Suprapubic skin (tissue), 4 donors: ENCODE measurements around the gene CFAP45. TPM values are rescaled to one million over a fixed set of nuclear protein-coding genes. Genes with fewer than 3 reads are reported as not detected.

Experiments
- DNase-seq, 2 donors: peaks; one replicate each; pipeline ENCODE4 v3.0.0-alpha.2; 2019; ENCODE audit warnings: low spot score in 2 of 2
- H3K27ac ChIP-seq: fragments of 200-600 bp; sonication (generic); one replicate; pipeline ENCODE4 v1.5.1; 2019
- H3K27me3 ChIP-seq: fragments of 200-600 bp; sonication (generic); one replicate; pipeline ENCODE4 v1.5.1; 2019
- H3K36me3 ChIP-seq: fragments of 200-600 bp; sonication (generic); one replicate; pipeline ENCODE4 v1.5.1; 2019
- H3K4me1 ChIP-seq: fragments of 200-600 bp; sonication (generic); one replicate; pipeline ENCODE4 v1.5.1; 2019
- H3K4me3 ChIP-seq: fragments of 200-600 bp; sonication (generic); one replicate; pipeline ENCODE4 v1.5.1; 2019; ENCODE audit warnings: mild to moderate bottlenecking
- H3K9me3 ChIP-seq: fragments of 200-600 bp; sonication (generic); one replicate; pipeline ENCODE4 v1.5.1; 2019
- EP300 ChIP-seq: sonication (generic); formaldehyde crosslinking; IDR thresholded peaks from one replicate; pipeline ENCODE4 v1.6.1; 2017; ENCODE audit warnings: antibody characterized with exemption
- POLR2A ChIP-seq, 2 donors: fragments of 450-650 bp; IDR thresholded peaks; one replicate each; pipeline ENCODE4 v1.6.1; 2017; ENCODE audit warnings: antibody characterized with exemption in 2 of 2, mild to moderate bottlenecking in 2 of 2, moderate library complexity in 2 of 2
- POLR2AphosphoS5 ChIP-seq, 3 donors: sonication (generic); formaldehyde crosslinking; IDR thresholded peaks; one replicate each; pipeline ENCODE4 v1.6.1; 2017; ENCODE audit warnings: antibody characterized with exemption in 3 of 3
- WGBS: methylation state at CpG from one replicate; pipeline ENCODE4 v1.1.5; 2018; 5-methylcytosine and 5-hydroxymethylcytosine counted together
- total RNA-seq, 4 donors: library from RNA; depleted of rRNA; stranded (reverse); fragments of >200 nt; gene quantifications; one replicate each; pipeline ENCODE4 v1.1.0, GENCODE V29; 2016
- TF ChIP-seq, protein P1 (sequence below), 2 donors: fragments of 200-600 bp in 1 of 2; fragments of 450-650 bp in 1 of 2; sonication (generic) in 1 of 2; IDR thresholded peaks; one replicate each; pipeline ENCODE4 v1.5.1; 2016 to 2019; ENCODE audit warnings: antibody characterized with exemption in 2 of 2, mild to moderate bottlenecking in 1 of 2, moderate library complexity in 1 of 2

CFAP45 gene
- total RNA-seq, 4 donors from 2014 or later = 0.78 to 2.1 (median 1.6) TPM

DNA sequence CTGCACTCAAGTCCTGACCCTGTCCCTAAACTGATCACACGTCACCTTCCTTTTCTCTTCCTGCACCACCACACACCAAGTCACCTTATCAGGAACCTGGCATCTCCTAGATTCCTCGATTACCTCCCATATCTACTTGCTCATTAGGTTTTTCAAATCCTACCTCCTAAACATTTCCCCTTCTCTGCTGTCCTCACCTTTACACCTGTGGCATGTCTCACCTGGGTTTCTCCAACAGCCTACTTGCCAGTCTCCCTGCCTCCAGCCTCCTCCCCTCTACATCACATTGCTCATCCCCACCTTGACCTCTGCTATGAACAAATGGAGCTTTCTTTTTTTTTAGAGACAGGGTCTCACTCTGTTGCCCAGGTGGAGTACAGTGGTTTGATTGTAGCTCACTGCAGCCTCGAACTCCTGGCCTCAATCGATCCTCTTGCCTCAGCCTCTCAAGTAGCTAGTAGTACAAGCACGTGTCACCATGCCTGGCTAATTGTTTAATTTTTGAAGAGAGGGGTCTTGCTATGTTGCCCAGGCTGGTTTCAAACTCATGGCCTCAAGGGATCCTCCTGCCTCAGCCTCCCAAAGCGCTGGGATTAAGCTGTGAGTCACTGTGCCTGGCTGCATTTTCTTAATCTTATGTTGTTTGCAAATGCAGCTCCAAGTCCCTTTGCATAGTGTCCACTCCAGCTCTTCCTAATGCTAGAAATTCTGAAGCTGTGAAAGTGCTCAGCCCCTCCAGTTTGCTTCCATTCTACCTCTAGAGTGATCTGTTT is 39.1 kb upstream of the CFAP45 start:
- Histone ChIP-seq H3K9me3 (no peaks in the 10 kb centered on the region), H3K27me3 (peaks cover 10% of the 10 kb centered on the region), H3K27ac (peak overlapping the region; percentile 34), H3K4me3 (no peak overlapping the region), H3K4me1 (peaks cover 82% of the 10 kb centered on the region), H3K36me3 (peaks cover 3% of the 10 kb centered on the region)
- no peak for DNase-seq
- 58% methylated on average over 6 of the region's 6 CpGs for WGBS
- TF ChIP-seq, protein P1, sequence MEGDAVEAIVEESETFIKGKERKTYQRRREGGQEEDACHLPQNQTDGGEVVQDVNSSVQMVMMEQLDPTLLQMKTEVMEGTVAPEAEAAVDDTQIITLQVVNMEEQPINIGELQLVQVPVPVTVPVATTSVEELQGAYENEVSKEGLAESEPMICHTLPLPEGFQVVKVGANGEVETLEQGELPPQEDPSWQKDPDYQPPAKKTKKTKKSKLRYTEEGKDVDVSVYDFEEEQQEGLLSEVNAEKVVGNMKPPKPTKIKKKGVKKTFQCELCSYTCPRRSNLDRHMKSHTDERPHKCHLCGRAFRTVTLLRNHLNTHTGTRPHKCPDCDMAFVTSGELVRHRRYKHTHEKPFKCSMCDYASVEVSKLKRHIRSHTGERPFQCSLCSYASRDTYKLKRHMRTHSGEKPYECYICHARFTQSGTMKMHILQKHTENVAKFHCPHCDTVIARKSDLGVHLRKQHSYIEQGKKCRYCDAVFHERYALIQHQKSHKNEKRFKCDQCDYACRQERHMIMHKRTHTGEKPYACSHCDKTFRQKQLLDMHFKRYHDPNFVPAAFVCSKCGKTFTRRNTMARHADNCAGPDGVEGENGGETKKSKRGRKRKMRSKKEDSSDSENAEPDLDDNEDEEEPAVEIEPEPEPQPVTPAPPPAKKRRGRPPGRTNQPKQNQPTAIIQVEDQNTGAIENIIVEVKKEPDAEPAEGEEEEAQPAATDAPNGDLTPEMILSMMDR (IDR thresholded peaks at IDR 0.05) = no peak
- TF ChIP-seq POLR2A (IDR thresholded peaks at IDR 0.05) (no peak), POLR2AphosphoS5 (IDR thresholded peaks at IDR 0.05) (no peak), EP300 (no peak)

DNA sequence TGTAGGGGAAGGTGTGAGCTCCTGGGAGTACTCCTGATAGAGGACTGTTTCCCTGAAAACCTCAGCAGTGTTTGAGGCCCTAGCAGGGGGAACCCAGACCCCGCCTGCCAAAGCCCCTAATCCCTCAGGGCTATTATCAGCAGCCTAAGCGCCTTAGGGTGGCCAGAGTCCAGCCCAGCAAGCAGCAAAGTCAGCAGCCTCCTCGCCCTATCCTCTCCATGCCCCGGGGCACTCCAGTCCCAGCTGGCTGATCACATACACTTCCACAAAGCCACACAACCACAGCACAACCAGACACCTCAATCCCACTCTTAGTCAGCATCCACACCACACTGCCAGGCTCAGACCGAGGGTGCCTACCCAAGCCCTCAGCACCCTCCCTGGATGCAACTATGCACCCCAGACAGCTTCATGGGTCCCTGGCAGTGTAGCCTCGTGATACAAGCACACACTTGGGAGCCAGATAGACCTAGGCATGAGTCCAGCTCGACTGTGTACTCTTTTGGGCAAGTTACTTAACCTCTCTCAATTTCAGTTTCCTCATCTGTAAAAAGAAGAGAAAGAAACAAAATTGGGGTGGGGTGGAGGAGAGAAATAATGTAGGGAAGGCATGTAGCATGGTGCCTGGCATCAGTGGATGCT is 38.4 kb upstream of the CFAP45 start:
- Histone ChIP-seq H3K27me3 (peaks cover 10% of the 10 kb centered on the region), H3K36me3 (peaks cover 3% of the 10 kb centered on the region), H3K4me1 (peaks cover 82% of the 10 kb centered on the region), H3K4me3 (no peak overlapping the region), H3K9me3 (no peaks in the 10 kb centered on the region), H3K27ac (no peak overlapping the region)
- WGBS = 50% methylated on average over 7 of the region's 7 CpGs
- no peak for DNase-seq
- TF ChIP-seq EP300 (no peak), POLR2A (IDR thresholded peaks at IDR 0.05) (no peak), POLR2AphosphoS5 (IDR thresholded peaks at IDR 0.05) (no peak)
- TF ChIP-seq, protein P1 (IDR thresholded peaks at IDR 0.05) = no peak

DNA sequence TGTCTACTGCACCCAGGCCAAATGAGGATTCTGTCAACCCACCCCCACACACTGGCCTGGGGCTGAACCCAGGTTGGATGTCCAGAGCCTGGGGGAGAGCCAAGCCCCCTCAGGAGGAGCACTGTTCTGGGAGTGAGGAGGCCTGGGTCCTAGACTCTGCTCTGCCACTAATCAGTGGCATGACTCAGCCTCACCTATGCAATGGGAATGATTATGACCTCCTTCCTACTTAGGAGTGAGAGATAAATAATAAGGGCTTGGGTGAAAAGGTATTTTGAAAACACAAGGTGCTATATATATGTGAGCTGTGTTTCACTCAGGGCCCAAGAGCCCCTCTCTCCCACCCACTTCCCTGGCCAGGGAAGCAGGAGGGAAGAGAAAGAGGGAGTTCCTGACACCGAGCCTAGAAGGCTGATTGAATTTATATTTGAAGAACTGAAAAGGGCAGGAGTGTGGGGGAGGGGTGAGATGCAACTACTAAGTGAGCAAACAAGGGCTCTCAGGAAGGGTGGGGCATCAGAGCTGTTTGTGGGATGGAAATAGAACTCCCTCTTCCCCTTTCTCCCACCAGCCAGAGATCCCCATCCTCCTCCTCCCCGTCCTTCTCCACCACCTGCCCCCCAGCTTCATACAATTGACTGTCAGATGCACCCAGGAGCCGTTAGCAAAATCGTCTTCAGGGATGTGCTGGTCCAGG is 37.2 kb upstream of the CFAP45 start:
- peaks cover 82% of the 10 kb centered on the region for H3K4me1 ChIP-seq
- no peaks in the 10 kb centered on the region for H3K9me3 ChIP-seq
- WGBS = 24% methylated on average over 4 of the region's 4 CpGs
- peaks cover 3% of the 10 kb centered on the region for H3K36me3 ChIP-seq
- H3K4me3 ChIP-seq = no peak overlapping the region
- H3K27ac ChIP-seq = no peak overlapping the region
- H3K27me3 ChIP-seq = peaks cover 3% of the 10 kb centered on the region
- no peak for DNase-seq
- TF ChIP-seq EP300 = no peak
- no peak for TF ChIP-seq POLR2A (IDR thresholded peaks at IDR 0.05)
- no peak for TF ChIP-seq POLR2AphosphoS5 (IDR thresholded peaks at IDR 0.05)
- TF ChIP-seq, protein P1 (IDR thresholded peaks at IDR 0.05) = no peak

DNA sequence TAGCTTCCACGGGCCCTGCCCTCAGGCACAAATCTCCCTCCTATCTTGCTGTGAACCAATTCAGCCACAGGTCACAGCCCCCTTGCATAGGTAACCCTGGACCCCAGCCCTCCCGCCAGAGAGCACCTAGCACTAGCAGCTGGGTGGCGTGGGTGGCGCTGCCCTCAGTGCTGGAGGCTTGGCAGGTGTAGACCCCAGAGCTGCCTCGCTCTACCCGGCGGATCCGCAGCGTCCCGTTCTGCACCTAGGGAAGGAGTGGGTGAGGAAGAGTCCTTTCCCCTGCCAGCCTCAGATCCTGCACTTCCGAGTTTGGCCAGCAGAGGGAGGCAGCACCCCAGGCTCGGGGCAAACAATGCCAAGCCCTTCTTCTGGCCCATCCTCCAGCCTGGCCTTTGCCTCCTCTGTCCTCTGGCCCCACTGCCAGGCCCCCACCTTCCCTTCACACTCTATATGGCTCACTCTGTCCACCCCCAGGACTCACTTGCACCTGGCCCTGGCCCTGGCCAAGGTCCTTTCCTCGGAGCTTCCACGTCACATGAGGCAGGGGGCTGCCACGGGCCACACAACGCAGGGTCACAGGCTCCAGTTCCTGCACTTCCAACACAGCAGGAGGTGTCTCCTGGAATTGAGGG is 36.4 kb upstream of the CFAP45 start:
- H3K27me3 ChIP-seq = peaks cover 3% of the 10 kb centered on the region
- H3K36me3 ChIP-seq = peaks cover 3% of the 10 kb centered on the region
- TF ChIP-seq EP300 = no peak
- TF ChIP-seq, protein P1 (IDR thresholded peaks at IDR 0.05) = peak; percentile 94 to 97
- H3K27ac ChIP-seq = no peak overlapping the region
- 31% methylated on average over 11 of the region's 16 CpGs for WGBS
- DNase-seq = peak in 1 of 2 donors; percentile 90
- H3K9me3 ChIP-seq = no peaks in the 10 kb centered on the region
- H3K4me1 ChIP-seq = peaks cover 82% of the 10 kb centered on the region
- H3K4me3 ChIP-seq = no peak overlapping the region
